Glutamatergic neuron (in vitro differentiated cells): ENCODE measurements around the gene ASIC2. TPM values are rescaled to one million over a fixed set of nuclear protein-coding genes. Genes with fewer than 3 reads are reported as not detected.
"Not testable (repeated sequence)": the region's sequence is repeated elsewhere in the genome, so short reads cannot be mapped to it uniquely, and the experiment has no call there.

Source experiments
- DNase-seq: peaks from one replicate; pipeline ENCODE4 v3.0.0; 2022
- H3K27ac Mint-ChIP-seq: one replicate; pipeline ENCODE4 v1.8.0; 2020; ENCODE audit warnings: mild to moderate bottlenecking, mixed read lengths, inconsistent platforms; ENCODE audit not compliant: unreplicated experiment
- H3K27me3 Mint-ChIP-seq: one replicate; pipeline ENCODE4 v1.8.0; 2020; ENCODE audit warnings: mild to moderate bottlenecking, moderate library complexity, mixed read lengths, inconsistent platforms; ENCODE audit not compliant: unreplicated experiment
- H3K36me3 Mint-ChIP-seq: one replicate; pipeline ENCODE4 v1.8.0; 2020; ENCODE audit warnings: mild to moderate bottlenecking, mixed read lengths, inconsistent platforms; ENCODE audit not compliant: unreplicated experiment
- H3K4me1 Mint-ChIP-seq: one replicate; pipeline ENCODE4 v1.8.0; 2020; ENCODE audit warnings: mild to moderate bottlenecking, low read depth, mixed read lengths, inconsistent platforms; ENCODE audit not compliant: unreplicated experiment
- H3K4me3 Mint-ChIP-seq: one replicate; pipeline ENCODE4 v1.8.0; 2020; ENCODE audit warnings: mild to moderate bottlenecking, mixed read lengths, inconsistent platforms; ENCODE audit not compliant: unreplicated experiment
- H3K9me3 Mint-ChIP-seq: one replicate; pipeline ENCODE4 v1.8.0; 2020; ENCODE audit warnings: mild to moderate bottlenecking, moderate library complexity, mixed read lengths, inconsistent platforms; ENCODE audit not compliant: unreplicated experiment
- total RNA-seq: library from RNA; stranded (reverse); fragmentation: NEBNext Ultra II Directional; extraction: Animal tissue kit (Norgen Biotek cat#: 25700); gene quantifications from one replicate; pipeline ENCODE4 v1.2.1, GENCODE V29; 2021; ENCODE audit not compliant: unreplicated experiment
- TF ChIP-seq, protein P1 (sequence below): fragments of 200-600 bp; sonication (generic); IDR thresholded peaks from one replicate; pipeline ENCODE4 v1.5.0; 2021; ENCODE audit not compliant: partially characterized antibody, unreplicated experiment

The ASIC2 gene
- total RNA-seq, 1 donor from 2014 or later: 0.74 TPM

DNA sequence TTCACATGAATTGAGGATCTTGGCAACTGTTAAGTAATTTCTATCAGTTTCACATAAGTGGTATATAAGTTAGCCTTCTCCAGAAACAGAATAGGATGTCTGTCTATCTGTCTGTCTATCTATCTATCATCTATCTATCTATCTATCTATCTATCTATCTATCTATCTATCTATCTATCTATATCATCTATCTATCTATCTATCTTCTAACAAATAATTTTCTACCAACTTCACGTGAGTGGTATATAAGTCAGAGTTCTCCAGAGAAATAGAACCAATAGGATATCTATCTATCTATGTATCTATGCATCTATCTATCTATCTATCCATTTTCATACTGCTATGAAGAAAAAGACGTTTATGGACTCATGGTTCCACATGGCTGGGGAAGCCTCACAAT lies 312.9 kb downstream of the ASIC2 start:
- Mint-ChIP-seq H3K27me3 (peaks cover 6% of the 10 kb centered on the region), H3K4me1 (no peaks in the 10 kb centered on the region), H3K4me3 (no peak overlapping the region), H3K36me3 (peaks cover 6% of the 10 kb centered on the region), H3K27ac (no peak overlapping the region), H3K9me3 (peaks cover 4% of the 10 kb centered on the region)
- DNase-seq: no peak
- TF ChIP-seq, protein P1, sequence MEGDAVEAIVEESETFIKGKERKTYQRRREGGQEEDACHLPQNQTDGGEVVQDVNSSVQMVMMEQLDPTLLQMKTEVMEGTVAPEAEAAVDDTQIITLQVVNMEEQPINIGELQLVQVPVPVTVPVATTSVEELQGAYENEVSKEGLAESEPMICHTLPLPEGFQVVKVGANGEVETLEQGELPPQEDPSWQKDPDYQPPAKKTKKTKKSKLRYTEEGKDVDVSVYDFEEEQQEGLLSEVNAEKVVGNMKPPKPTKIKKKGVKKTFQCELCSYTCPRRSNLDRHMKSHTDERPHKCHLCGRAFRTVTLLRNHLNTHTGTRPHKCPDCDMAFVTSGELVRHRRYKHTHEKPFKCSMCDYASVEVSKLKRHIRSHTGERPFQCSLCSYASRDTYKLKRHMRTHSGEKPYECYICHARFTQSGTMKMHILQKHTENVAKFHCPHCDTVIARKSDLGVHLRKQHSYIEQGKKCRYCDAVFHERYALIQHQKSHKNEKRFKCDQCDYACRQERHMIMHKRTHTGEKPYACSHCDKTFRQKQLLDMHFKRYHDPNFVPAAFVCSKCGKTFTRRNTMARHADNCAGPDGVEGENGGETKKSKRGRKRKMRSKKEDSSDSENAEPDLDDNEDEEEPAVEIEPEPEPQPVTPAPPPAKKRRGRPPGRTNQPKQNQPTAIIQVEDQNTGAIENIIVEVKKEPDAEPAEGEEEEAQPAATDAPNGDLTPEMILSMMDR: no peak

- Mint-ChIP-seq H3K27me3 (peaks cover 4% of the 10 kb centered on the region), H3K36me3 (no peaks in the 10 kb centered on the region), H3K27ac (no peak overlapping the region)
These were observed 316.5 kb downstream of the ASIC2 start for GRCh38 chr17:32976605-32977004.

GRCh38 chr17:32976131-32976530 lies 317.0 kb downstream of the ASIC2 start:
- Mint-ChIP-seq H3K4me3 (no peak overlapping the region), H3K27ac (no peak overlapping the region), H3K36me3 (no peaks in the 10 kb centered on the region), H3K27me3 (peaks cover 4% of the 10 kb centered on the region), H3K9me3 (no peaks in the 10 kb centered on the region), H3K4me1 (no peaks in the 10 kb centered on the region)
- no peak for DNase-seq
- TF ChIP-seq, protein P1: no peak

More at GRCh38 chr17:32976605-32977004, 316.5 kb downstream of the ASIC2 start:
- TF ChIP-seq, protein P1: no peak
- no peaks in the 10 kb centered on the region for H3K9me3 Mint-ChIP-seq
- H3K4me1 Mint-ChIP-seq: no peaks in the 10 kb centered on the region
- no peak overlapping the region for H3K4me3 Mint-ChIP-seq
- no peak for DNase-seq

- no peak overlapping the region for H3K4me3 Mint-ChIP-seq
- no peak for DNase-seq
- peaks cover 8% of the 10 kb centered on the region for H3K36me3 Mint-ChIP-seq
- H3K9me3 Mint-ChIP-seq: peaks cover 1% of the 10 kb centered on the region
- H3K27ac Mint-ChIP-seq: no peak overlapping the region
- peaks cover 1% of the 10 kb centered on the region for H3K27me3 Mint-ChIP-seq
- H3K4me1 Mint-ChIP-seq: no peaks in the 10 kb centered on the region
- TF ChIP-seq, protein P1: no peak
These were observed 321.9 kb downstream of the ASIC2 start for GRCh38 chr17:32971171-32971570.

- Mint-ChIP-seq H3K9me3 (peaks cover 1% of the 10 kb centered on the region), H3K27me3 (no peaks in the 10 kb centered on the region), H3K4me1 (no peaks in the 10 kb centered on the region), H3K36me3 (peaks cover 8% of the 10 kb centered on the region), H3K4me3 (no peak overlapping the region), H3K27ac (no peak overlapping the region)
- DNase-seq: no peak
- TF ChIP-seq, protein P1: no peak
These were observed 322.8 kb downstream of the ASIC2 start for GRCh38 chr17:32970281-32970680.

DNA sequence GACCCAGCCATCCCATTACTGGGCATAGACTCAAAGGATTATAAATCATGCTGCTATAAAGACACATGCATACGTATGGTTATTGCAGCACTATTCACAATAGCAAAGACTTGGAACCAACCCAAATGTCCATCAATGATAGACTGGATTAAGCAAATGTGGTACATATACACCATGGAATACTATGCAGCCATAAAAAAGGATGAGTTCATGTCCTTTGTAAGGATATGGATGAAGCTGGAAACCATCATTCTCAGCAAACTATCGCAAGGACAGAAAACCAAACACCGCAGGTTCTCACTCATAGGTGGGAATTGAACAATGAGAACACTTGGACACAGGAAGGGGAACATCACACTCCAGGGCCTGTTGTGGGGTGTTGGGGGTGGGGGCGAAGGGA lies 323.9 kb downstream of the ASIC2 start:
- H3K27ac Mint-ChIP-seq, H3K4me3 Mint-ChIP-seq, H3K4me1 Mint-ChIP-seq, H3K36me3 Mint-ChIP-seq, H3K27me3 Mint-ChIP-seq, H3K9me3 Mint-ChIP-seq, DNase-seq: not testable (repeated sequence)
